Measurements from ENCODE around the gene SDCCAG8.

SDCCAG8 gene

GRCh38 chr1:243379706-243380105 lies 123.9 kb downstream of the SDCCAG8 start:
- DNase-seq, result no peak

- DNase-seq, result no peak
Measured at GRCh38 chr1:243388276-243388675, 132.4 kb downstream of the SDCCAG8 start.

GRCh38 chr1:243390162-243390791 lies 134.4 kb downstream of the SDCCAG8 start:
- DNase-seq, result peak in 1 of 58 donors; percentile 21

GRCh38 chr1:243391355-243391754 lies 135.5 kb downstream of the SDCCAG8 start:
- no peak for DNase-seq

- no peak for DNase-seq
Measured at GRCh38 chr1:243393096-243393495, 137.3 kb downstream of the SDCCAG8 start.

- no peak for DNase-seq
Measured at GRCh38 chr1:243394066-243394465, 138.2 kb downstream of the SDCCAG8 start.

DNA sequence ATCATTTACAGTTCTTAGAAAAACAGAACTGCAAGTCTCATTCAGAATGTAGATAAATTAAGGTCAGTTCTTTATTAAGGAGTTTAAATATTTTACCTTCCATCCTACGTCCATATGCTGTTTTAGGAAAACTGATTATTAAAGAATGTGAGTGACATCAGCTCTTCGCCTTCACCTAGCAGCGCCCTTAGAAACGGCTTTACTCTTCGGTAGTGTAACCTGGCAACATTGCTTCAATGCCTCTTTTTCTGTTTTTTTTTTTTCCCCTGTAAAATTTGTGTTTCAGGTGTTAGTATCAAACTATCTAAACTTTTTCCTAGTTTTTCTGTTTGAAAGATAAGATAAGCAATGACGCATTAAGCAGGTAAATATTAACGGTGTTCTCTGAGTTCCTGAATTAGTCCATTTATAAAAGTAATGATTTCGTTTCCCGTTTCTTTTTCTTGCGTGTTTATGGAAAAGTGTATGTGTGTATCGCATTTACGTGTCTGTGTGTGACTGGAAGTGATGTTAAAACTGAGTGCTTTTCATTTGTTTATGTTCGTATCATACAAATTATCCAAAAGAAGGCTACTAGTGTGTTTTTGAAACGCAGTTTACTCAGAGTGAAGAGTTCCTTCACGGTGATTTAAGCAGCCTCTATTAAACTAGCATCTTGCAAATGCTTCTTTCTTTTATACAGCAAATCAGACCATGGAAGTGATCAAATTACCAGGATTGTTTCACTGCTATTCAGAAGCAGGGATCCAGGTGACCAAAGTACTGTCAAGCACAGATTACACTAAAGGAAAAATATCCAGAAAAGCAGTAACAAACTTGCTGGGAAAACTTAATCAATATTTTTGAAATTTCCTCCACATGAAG lies 139.0 kb downstream of the SDCCAG8 start:
- DNase-seq, result no peak

- no peak for DNase-seq
Measured at GRCh38 chr1:243396424-243396823, 140.6 kb downstream of the SDCCAG8 start.

GRCh38 chr1:243396876-243397275 lies 141.0 kb downstream of the SDCCAG8 start:
- DNase-seq, result peak in 10 of 58 donors; percentile 19 to 52 (median 47)

- DNase-seq, result no peak
Measured at GRCh38 chr1:243397613-243398321, 141.9 kb downstream of the SDCCAG8 start.

DNA sequence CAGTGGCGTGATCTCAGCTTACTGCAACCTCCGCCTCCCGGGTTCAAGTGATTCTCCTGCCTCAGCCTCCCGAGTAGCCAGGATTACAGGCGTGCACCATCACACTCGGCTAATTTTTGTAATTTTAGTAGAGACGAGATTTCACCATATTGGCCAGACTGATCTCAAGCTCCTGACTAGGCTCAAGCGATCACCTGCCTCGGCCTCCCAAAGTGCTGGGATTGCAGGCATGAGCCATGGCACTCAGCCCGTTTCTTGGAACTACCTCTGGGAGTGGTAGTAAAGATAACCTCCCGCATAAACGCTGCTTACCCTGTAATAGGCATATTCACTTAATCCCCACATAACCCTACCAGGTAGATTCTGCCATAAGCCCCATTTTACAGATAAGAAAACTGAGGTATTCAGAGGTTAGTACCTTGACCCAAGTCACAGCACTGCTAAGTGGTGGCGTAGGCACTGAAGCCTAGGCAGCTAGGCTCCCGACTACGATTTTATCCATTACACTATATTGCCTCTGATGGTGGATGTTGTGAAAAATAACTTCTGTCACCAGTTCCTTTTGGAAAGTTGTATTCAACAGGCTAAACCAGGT lies 143.8 kb downstream of the SDCCAG8 start:
- DNase-seq, result no peak

DNA sequence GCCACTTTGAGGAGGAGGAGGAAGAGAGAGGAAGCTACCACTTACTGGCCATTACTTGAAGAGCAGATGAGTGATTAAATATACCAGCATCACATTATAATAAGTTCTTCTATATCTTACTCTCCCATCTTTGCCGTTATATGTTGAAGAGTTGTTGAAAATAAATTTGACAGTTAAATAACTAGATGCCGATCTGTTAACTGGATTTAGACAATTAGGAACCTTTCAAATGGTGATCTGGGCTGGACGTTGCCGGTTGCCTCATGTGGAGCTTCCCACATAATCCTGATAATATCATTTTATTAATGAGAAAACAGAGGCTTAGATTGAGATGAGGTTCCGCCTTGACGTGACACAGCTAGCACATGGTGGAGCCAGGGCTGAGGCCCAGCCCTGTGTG lies 147.0 kb downstream of the SDCCAG8 start:
- DNase-seq, result no peak

DNA sequence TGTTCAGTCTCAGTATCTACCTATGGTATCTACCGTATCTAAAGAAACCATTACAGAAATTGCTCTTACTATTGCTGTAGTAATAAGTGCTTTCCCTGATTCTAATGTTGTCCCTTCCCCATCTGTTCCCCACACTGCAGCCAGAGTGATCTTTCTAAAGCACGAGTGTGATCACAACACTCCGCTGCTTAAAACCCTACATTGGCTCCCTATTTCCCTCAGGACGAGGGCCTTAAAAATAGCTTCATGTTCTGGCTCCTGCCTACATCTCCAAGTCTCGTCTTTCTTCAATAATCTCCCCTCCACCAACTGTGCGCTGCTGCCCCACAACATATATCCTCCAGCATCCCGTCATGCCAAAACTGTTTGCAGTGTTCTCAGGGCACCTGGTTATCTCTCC lies 150.6 kb downstream of the SDCCAG8 start:
- no peak for DNase-seq

GRCh38 chr1:243407284-243408018 lies 151.6 kb downstream of the SDCCAG8 start:
- DNase-seq, result no peak

- no peak for DNase-seq
Measured at GRCh38 chr1:243408479-243408878, 152.6 kb downstream of the SDCCAG8 start.

- DNase-seq, result no peak
Measured at GRCh38 chr1:243409284-243409683, 153.4 kb downstream of the SDCCAG8 start.

DNA sequence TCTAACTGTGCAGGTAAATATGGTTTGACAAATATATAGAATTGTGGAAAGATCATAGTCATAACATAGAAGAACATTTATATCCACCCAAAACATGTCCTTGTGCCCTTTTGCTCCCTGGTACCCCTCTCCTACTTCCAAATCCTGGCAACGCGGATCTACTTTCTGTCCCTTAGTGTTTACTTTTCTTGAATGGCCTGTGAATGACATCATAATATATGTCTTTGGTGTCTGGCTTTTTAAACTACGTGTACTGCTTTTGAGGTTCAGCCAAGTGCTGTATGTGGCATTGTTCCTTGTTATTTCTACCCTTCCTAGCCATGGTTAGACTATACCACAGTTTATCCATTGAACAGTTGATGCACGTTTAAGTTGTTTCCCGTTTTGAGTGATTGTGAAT lies 155.6 kb downstream of the SDCCAG8 start:
- no peak for DNase-seq

DNA sequence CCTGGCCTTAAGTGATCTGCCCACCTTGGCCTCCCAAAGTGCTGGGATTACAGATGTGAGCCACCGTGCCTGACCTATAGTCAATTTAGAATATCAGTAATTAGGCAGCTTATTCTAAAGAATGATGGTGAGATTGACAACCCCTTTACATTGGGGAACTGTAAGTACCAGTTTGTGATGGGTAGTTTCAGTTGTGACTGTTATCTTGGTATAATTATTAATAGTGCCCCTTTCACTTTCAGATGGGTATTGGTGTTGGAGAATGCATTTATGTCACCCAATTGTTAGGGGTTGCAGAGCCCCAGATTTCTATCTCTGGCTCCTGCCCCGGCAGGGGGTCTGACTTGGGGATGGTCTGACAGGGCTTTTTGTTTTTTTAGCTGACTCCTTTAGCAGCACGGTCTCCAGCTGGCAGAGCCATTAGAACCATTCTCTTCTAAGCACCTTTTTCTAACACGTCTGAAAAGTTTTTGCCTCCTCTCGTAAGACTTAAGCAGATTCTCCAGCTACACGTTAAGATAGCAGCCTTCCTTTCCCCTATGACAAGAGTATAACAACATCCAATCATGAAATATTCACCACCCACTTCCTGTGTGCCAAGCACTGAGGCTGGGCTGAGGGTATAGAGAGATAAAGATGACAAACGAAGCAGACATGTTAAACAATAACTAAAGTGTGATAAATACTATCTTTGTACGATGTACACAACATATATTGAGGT lies 157.8 kb downstream of the SDCCAG8 start:
- no peak for DNase-seq

- no peak for DNase-seq
Measured at GRCh38 chr1:243414152-243414494, 158.3 kb downstream of the SDCCAG8 start.

DNA sequence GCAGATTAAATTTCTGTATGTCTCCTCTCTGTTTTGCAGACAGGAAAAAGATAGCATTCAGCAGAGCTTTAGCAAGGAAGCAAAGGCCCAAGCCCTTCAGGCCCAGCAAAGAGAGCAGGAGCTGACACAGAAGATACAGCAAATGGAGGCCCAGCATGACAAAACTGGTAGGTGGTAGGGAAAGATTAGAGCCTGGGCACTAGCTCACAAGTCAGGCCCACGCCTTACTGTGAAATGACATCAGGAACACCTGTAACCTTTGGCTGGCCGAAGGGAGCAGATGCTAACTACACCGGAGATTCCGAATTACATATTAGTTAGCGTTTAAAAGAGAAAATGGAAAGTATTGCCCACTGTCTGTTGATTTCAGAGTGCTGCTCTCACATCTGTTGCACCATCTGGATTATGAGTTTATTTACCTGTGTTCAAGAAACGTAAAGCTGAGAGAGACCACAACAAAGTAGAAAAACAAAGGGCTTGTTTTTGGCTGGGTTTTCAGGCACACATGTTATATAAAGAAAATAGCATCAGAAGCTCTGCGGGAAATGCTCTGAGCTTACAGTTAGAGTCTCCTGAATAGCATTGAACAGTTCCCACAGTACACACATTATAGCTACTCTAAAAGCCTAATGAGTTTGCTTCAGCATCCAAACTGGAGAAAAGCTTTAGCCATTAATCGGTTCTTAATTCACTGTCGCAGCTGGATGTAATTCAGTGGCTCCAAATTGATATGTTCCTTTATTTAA lies 160.0 kb downstream of the SDCCAG8 start:
- no peak for DNase-seq
